ENCODE results near the gene DNAJA2. TPM values are rescaled to one million over a fixed set of nuclear protein-coding genes. Genes with fewer than 3 reads are reported as not detected.

Gene DNAJA2
- total RNA-seq, 1 donor from 2014 or later = 81.9 TPM

DNA sequence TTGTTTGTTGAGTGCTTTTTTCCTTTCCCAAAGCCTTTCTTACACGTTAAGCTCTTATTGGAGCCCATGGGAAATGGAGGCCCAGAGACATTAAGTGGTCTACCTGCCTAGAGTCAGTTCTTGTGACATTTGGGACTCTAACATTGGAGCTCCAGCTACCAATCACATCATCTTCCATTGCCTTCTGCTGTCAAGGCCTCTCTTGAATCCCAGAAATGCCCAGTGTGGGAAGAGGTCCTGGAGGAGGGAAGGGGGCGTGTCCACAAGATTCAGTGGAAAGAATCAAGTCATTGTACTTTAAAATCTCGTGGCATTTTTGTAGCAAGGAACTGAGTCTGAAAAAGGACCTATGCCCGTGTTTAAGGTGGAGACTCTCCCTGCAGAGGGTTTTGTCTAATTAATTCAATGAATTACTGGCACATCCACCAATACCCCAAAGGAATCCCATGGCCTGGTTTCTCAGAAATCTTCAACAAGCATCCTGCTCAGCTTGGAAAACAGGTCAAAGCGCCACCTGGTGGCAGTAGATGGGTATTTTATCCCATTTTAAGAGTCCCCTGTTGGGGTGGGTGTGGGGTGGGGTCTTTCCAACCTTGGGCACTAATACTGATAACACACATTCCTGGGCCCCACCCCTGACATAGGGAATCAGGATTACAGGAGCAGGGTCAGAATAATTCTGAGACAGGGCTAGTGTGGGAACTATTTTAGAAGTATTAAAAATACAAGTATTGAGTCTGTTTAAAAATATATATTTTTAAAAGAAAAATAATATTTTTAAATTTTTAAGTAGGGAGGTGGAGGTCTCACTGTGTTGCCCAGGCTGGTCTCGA is 64.7 kb downstream of the DNAJA2 start:
- TF ChIP-seq, protein P1, sequence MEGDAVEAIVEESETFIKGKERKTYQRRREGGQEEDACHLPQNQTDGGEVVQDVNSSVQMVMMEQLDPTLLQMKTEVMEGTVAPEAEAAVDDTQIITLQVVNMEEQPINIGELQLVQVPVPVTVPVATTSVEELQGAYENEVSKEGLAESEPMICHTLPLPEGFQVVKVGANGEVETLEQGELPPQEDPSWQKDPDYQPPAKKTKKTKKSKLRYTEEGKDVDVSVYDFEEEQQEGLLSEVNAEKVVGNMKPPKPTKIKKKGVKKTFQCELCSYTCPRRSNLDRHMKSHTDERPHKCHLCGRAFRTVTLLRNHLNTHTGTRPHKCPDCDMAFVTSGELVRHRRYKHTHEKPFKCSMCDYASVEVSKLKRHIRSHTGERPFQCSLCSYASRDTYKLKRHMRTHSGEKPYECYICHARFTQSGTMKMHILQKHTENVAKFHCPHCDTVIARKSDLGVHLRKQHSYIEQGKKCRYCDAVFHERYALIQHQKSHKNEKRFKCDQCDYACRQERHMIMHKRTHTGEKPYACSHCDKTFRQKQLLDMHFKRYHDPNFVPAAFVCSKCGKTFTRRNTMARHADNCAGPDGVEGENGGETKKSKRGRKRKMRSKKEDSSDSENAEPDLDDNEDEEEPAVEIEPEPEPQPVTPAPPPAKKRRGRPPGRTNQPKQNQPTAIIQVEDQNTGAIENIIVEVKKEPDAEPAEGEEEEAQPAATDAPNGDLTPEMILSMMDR (IDR thresholded peaks at IDR 0.05; ENCODE audit: insufficient read depth, low read length, poor library complexity, severe bottlenecking) = peak; percentile 54
- Histone ChIP-seq H3K27me3 (ENCODE audit: control insufficient read depth, insufficient read depth, low read length) (no peaks in the 10 kb centered on the region), H3K4me3 (ENCODE audit: low read depth, low read length) (no peak overlapping the region), H3K36me3 (ENCODE audit: control insufficient read depth, insufficient read depth, low read length) (no peaks in the 10 kb centered on the region)
- no peak for DNase-seq (ENCODE audit: low read depth)

DNA sequence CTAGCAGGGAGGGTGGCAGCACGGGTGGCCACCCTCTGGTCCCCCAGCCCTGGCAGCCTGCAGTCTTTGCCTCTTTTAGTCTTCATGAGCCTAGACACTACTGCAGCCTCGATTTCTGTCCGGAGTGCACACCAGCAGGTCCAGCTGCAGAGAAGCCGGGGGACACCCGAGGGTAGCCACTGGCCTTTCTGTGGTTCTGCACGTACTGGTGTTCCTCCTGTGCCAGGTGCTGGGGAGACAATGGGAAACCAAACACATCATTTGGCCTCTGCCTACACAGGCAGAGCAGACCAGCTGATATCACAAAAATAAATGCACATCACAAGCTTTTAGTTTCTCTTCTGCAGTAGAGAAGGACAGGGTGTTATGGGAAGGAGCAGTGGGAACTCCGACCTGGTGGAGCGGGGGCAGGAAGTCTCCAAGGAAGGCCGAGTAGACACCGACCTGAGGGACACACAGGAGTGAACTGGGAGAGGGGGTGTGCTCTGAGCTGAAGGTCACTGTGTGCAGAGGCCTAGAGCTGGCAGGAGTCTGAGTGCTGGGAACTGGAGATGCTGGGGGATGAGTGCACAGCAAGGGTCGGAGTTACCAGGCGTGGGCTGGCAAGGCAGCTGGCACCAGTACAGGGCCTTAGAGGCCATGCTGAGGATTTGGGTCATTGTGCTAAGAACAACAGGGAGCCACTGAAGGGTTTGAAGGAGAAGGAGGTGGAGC is 66.3 kb downstream of the DNAJA2 start:
- Histone ChIP-seq H3K4me3 (ENCODE audit: low read depth, low read length) (no peak overlapping the region), H3K27me3 (ENCODE audit: control insufficient read depth, insufficient read depth, low read length) (no peaks in the 10 kb centered on the region), H3K36me3 (ENCODE audit: control insufficient read depth, insufficient read depth, low read length) (no peaks in the 10 kb centered on the region)
- DNase-seq (ENCODE audit: low read depth) = no peak
- TF ChIP-seq, protein P1 (IDR thresholded peaks at IDR 0.05; ENCODE audit: insufficient read depth, low read length, poor library complexity, severe bottlenecking) = no peak

DNA sequence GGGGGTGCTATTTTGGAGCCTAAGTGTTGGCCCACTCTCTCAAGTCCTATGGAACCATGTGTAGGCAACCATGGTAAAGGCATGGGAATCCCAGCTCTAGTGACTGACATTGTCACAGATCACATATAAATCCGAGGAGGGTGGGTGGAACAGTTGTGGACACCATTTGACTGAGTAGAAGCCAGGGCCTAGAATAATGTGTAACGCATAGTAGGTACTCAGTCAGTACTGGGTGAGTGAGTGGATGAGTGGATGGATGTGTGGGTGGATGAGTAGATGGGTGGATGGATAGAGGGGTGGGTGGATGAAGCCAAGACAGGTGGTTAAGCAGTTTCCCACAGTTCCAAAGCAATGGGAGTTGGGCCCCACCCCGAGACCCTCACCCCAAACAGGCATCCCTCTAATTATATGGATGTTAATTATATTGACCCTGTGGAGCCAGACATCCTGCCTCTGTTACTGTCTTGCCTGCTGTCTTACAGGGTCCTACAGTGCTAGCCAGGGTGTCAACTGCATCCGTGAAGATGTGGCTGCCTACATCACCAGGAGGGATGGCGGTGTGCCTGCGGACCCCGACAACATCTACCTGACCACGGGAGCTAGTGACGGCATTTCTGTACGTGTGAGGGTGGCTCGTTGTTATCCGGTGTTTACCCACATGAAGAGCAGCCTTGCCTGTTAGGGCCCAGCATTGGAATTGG is 67.0 kb downstream of the DNAJA2 start:
- no peaks in the 10 kb centered on the region for H3K27me3 ChIP-seq (ENCODE audit: control insufficient read depth, insufficient read depth, low read length)
- no peak for DNase-seq (ENCODE audit: low read depth)
- H3K36me3 ChIP-seq (ENCODE audit: control insufficient read depth, insufficient read depth, low read length) = no peaks in the 10 kb centered on the region
- no peak overlapping the region for H3K4me3 ChIP-seq (ENCODE audit: low read depth, low read length)
- TF ChIP-seq, protein P1 (IDR thresholded peaks at IDR 0.05; ENCODE audit: insufficient read depth, low read length, poor library complexity, severe bottlenecking) = no peak

Other genes with a start within 250 kb of the DNAJA2 start
- 0.68 TPM in 1 of 2 replicates, not detected in the other for gene MYLK3, start 225.3 kb downstream of the DNAJA2 start, total RNA-seq
- gene C16orf87, start 142.5 kb downstream of the DNAJA2 start, total RNA-seq = 7.5 and 10.1 TPM in 2 replicates
- 71.2 and 73.3 TPM in 2 replicates for gene GPT2, start 89.3 kb downstream of the DNAJA2 start, total RNA-seq
- gene NETO2, start 170.3 kb upstream of the DNAJA2 start, total RNA-seq = 41.9 and 42.6 TPM in 2 replicates

All from kidney epithelial cell (primary cell).